ENCODE measurements around the gene ABCF1.

GRCh38 chr6:30556906-30557682, 14.1 kb upstream of the ABCF1 start, which contains the start of gene PRR3:
- TF ChIP-seq, protein P1, sequence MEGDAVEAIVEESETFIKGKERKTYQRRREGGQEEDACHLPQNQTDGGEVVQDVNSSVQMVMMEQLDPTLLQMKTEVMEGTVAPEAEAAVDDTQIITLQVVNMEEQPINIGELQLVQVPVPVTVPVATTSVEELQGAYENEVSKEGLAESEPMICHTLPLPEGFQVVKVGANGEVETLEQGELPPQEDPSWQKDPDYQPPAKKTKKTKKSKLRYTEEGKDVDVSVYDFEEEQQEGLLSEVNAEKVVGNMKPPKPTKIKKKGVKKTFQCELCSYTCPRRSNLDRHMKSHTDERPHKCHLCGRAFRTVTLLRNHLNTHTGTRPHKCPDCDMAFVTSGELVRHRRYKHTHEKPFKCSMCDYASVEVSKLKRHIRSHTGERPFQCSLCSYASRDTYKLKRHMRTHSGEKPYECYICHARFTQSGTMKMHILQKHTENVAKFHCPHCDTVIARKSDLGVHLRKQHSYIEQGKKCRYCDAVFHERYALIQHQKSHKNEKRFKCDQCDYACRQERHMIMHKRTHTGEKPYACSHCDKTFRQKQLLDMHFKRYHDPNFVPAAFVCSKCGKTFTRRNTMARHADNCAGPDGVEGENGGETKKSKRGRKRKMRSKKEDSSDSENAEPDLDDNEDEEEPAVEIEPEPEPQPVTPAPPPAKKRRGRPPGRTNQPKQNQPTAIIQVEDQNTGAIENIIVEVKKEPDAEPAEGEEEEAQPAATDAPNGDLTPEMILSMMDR (conservative IDR thresholded peaks at IDR 0.05 in 1 of 2, IDR thresholded peaks at IDR 0.05 in 1 of 2; ENCODE audit: low read depth in 1 of 2, low read length in 2 of 2) = no peak
- TF ChIP-seq EZH2 (IDR thresholded peaks at IDR 0.05; ENCODE audit: low read length, missing control alignments) = no peak
